RWPE1 (cell line): ENCODE results near the gene HOXB4.

ENCODE experiments used
- CTCF ChIA-PET: fragments of 350-600 bp; sonication (Branson Sonifier 250); formaldehyde crosslinking; extraction: SDS; loops from one replicate; lab custom pipeline; 2021; lab: Yijun Ruan, JAX
- POLR2A ChIA-PET: fragments of 400-600 bp; formaldehyde crosslinking; extraction: SDS; loops from one replicate; lab custom pipeline; 2020; ENCODE audit warnings: antibody characterized with exemption; ENCODE audit not compliant: low non-redundant PET; lab: Yijun Ruan, JAX
- DNase-seq: peaks from one replicate; pipeline ENCODE4 v3.0.0; 2012; ENCODE audit warnings: low spot score
- H3K27ac ChIP-seq: fragments of 450-650 bp; 2 replicates; pipeline ENCODE4 v1.5.1; 2017
- TF ChIP-seq, protein P1 (sequence below): fragments of 450-650 bp; conservative IDR thresholded peaks from 2 replicates; pipeline ENCODE4 v1.5.1; 2017; ENCODE audit warnings: low read depth, mild to moderate bottlenecking

The HOXB4 gene

DNA sequence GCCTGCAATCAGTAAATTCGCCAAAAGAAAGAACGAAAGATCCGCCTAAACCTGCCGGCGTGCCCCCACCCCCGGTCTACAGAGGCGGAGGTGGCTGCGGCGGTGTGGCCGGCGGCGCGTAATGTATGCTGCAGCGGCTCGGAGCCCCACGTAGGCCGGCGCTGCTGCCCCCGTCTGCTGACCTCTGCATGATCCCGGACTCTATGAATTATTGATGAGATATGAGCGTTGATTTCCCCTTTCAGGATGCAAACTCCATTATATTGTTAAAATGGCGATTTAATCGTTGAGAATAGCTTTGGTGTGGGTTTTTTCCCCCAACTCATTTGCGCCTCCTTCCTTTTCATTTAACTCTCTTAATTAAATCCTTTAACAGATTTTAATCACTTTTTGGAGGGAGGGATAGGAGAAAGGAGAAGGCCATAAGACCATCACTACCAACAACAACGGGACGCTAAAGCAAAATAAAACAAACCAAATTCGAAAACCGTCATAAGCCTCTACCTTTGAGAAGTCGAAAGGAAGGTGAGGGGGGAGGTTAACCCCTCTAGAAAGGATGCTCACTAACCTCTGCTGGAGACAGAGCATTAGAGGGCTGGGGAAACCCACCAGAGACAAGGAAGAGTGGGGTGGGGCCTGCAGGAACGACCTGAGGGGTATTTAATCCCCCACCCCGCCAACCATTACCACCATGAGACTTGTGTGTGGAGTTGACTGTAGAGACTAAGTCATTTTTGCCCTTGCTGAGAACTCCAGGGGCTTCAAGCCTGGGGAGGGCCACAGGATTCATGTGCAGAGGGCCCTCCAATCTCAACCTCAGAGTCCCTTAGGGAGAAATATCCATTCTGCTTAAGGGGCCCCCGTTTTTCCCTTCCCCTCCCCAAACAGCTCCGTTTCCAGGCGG is 8.5 kb upstream of the HOXB4 start:
- POLR2A ChIA-PET, result no interaction called here
- H3K27ac ChIP-seq, result peak overlapping the region; percentile 65
- DNase-seq, result no peak
- TF ChIP-seq, protein P1, sequence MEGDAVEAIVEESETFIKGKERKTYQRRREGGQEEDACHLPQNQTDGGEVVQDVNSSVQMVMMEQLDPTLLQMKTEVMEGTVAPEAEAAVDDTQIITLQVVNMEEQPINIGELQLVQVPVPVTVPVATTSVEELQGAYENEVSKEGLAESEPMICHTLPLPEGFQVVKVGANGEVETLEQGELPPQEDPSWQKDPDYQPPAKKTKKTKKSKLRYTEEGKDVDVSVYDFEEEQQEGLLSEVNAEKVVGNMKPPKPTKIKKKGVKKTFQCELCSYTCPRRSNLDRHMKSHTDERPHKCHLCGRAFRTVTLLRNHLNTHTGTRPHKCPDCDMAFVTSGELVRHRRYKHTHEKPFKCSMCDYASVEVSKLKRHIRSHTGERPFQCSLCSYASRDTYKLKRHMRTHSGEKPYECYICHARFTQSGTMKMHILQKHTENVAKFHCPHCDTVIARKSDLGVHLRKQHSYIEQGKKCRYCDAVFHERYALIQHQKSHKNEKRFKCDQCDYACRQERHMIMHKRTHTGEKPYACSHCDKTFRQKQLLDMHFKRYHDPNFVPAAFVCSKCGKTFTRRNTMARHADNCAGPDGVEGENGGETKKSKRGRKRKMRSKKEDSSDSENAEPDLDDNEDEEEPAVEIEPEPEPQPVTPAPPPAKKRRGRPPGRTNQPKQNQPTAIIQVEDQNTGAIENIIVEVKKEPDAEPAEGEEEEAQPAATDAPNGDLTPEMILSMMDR, result no peak
- CTCF ChIA-PET, result interaction anchor here (0.6 to 2.8 kb wide), 5 partner anchors 8 to 580 kb away, joined by 3 to 9 read pairs (median 3); no protein-coding TSS in a partner anchor

DNA sequence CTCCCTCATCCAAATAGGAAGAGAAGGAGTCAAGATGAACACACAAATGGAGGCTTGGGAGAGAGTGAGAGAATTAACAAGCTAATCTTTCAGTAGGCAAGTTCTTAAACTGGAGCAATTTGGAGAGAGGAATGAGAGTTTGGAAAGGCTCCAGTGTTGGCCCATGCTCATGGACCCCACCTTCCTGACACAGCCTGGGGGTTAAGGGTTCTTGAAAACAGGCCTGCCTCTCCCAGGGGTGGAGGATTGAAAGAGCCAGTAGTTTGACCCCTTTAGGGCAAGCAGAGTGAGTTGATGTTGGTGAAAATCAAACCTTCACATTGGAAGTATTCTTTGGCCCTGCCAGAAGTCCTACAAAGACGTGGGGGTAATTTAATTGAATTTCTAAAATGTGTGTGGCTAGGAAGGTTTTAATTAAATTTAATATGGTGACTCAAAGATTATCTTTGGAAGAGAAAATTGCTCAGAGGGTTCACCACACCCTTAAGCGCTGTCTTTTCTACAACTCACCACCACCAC is 6.1 kb upstream of the HOXB4 start:
- no peak overlapping the region for H3K27ac ChIP-seq
- ChIA-PET CTCF (no interaction called here), POLR2A (no interaction called here)
- TF ChIP-seq, protein P1, result no peak
- no peak for DNase-seq

DNA sequence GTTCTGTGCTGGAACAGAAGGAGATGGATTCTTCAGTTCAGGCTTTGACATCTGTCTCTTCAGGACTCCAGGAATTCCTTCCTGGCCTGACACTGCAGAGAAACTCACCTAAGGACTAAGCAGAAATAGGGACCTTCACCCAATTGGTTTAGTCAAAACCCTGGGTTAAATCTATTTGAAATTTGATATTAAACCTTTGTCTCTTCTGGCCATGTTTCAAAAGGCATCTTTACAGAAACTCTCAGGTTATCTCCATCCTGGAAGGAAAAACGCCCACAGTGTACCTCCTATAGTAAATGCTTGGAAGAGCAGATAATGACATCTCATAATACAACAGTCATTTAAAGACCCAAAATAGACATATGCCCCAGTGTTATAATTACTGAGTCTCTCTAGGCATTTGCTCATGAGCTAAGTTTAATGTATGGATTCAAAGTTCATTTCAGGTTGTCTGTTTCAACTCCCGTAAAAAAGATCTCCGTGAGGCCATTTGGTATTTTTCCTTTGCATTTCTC is 5.6 kb upstream of the HOXB4 start:
- TF ChIP-seq, protein P1, result no peak
- DNase-seq, result no peak
- ChIA-PET POLR2A (no interaction called here), CTCF (interaction anchor here (1.0 kb wide), 1 partner anchor 248 kb away, joined by 3 read pairs; no protein-coding TSS in a partner anchor)
- H3K27ac ChIP-seq, result no peak overlapping the region

DNA sequence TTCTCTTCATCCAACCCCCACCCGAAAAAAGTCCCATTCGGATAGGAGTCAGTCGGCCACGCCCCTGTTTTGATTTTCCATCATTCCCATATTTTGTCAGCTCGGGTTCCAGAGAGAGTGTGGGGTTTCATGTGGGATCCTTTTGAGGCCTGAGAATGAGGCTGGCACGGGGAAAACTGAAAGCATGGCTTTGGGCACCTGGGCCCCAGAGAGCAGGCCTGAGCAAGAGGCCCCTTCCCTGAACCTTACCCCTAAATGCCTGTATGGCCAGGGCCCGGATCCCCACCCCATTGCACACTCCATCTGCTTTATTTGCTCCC is 4.6 kb upstream of the HOXB4 start:
- TF ChIP-seq, protein P1, result no peak
- ChIA-PET CTCF (interaction anchor here (0.6 to 1.0 kb wide), 3 partner anchors 14 to 247 kb away, joined by 3 to 9 read pairs (median 4); no protein-coding TSS in a partner anchor), POLR2A (no interaction called here)
- no peak overlapping the region for H3K27ac ChIP-seq
- no peak for DNase-seq

DNA sequence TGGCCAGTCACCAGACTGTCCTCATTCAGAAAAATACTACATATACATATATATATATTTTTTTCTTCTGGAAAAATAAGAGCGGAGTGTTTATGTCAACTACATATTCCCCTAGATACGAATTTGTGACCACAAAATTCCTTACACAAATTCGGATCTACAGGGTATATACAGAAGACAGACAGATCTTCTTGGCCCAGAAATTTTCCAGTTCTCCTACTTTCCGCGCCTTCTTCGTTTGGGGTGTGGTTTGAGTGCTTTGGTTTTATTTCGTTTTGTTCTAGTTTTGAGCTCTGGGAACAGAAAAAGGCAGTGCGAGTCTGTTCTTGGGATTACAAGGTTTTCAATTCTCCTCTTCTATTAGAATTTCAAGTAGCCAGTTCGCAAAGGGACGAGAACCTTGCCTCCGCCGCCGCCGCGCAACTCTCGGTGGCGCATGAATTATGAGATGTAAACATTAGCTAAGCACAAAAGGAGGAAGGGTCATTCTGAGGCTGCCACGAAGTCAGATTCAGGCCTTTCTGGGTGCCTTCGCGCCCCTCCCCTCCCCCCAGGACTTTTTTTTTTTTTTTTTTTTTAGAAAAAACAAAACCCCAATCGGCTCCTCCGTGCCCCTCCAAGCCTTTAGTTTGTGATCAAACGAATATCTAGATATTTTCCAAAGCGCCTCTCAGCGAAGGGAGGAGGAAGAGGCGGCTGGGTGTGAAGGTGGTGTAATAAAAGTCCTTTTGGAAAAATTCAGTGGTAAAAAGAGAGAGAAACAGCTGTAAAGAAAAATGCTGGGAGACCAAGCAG is 1.8 kb upstream of the HOXB4 start:
- no peak overlapping the region for H3K27ac ChIP-seq
- CTCF ChIA-PET, result no interaction called here
- POLR2A ChIA-PET, result no interaction called here
- DNase-seq, result no peak
- TF ChIP-seq, protein P1, result no peak

DNA sequence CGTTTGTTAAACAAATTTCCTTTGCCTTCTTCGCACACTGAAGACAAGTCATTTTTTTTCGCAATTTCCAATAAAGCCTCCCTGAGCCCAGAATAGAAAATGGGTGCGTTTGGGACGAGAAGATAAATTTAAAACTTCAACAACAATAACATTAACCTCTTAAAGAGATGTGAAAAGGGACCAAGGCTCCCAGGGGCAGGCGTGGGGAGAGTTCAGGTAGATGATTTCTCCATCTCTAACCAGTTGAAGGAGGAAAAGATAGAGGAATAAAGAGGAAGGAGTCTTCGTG is 1.3 kb upstream of the HOXB4 start:
- POLR2A ChIA-PET, result no interaction called here
- CTCF ChIA-PET, result interaction anchor here (0.6 kb wide), 1 partner anchor 7 kb away, joined by 7 read pairs; no protein-coding TSS in a partner anchor
- H3K27ac ChIP-seq, result no peak overlapping the region
- TF ChIP-seq, protein P1, result no peak
- no peak for DNase-seq
